NCI-H2227 (cell line): ENCODE data around the gene RGS16.

Experiments
- DNase-seq: peaks from one replicate; lab custom pipeline; 2025; ENCODE audit not compliant: unreplicated experiment; lab: John Stamatoyannopoulos, UW

Gene RGS16

GRCh38 chr1:182586380-182586779 is 17.8 kb downstream of the RGS16 start:
- DNase-seq: no peak

GRCh38 chr1:182584746-182585145 is 19.4 kb downstream of the RGS16 start:
- DNase-seq: no peak

- no peak for DNase-seq
These were observed 23.5 kb downstream of the RGS16 start for GRCh38 chr1:182580736-182581135.

GRCh38 chr1:182575540-182576149 is 28.5 kb downstream of the RGS16 start:
- no peak for DNase-seq

- DNase-seq: no peak
These were observed 30.0 kb downstream of the RGS16 start for GRCh38 chr1:182574156-182574555.

GRCh38 chr1:182570611-182570970 is 33.6 kb downstream of the RGS16 start:
- no peak for DNase-seq

GRCh38 chr1:182569939-182570610 is 34.1 kb downstream of the RGS16 start:
- no peak for DNase-seq

- no peak for DNase-seq
These were observed 35.4 kb downstream of the RGS16 start for GRCh38 chr1:182568647-182569284.

- DNase-seq: no peak
These were observed 36.6 kb downstream of the RGS16 start for GRCh38 chr1:182567629-182568028.

GRCh38 chr1:182565537-182565936 is 38.7 kb downstream of the RGS16 start:
- no peak for DNase-seq

- no peak for DNase-seq
These were observed 39.7 kb downstream of the RGS16 start for GRCh38 chr1:182564406-182565004.

- DNase-seq: no peak
These were observed 41.1 kb downstream of the RGS16 start for GRCh38 chr1:182563095-182563494.

- no peak for DNase-seq
These were observed 42.7 kb downstream of the RGS16 start for GRCh38 chr1:182561456-182561855.

GRCh38 chr1:182560392-182560984 is 43.7 kb downstream of the RGS16 start:
- DNase-seq: no peak

GRCh38 chr1:182556279-182556678 is 47.9 kb downstream of the RGS16 start:
- DNase-seq: no peak

GRCh38 chr1:182555493-182555892 is 48.7 kb downstream of the RGS16 start:
- no peak for DNase-seq

- no peak for DNase-seq
These were observed 51.7 kb downstream of the RGS16 start for GRCh38 chr1:182552527-182552926.

- no peak for DNase-seq
These were observed 54.4 kb downstream of the RGS16 start for GRCh38 chr1:182549811-182550210.

GRCh38 chr1:182549346-182549745 is 54.8 kb downstream of the RGS16 start:
- no peak for DNase-seq
